ENCODE measurements around the gene SPATA31C2. TPM values are rescaled to one million over a fixed set of nuclear protein-coding genes. Genes with fewer than 3 reads are reported as not detected.

Gene SPATA31C2
- total and polyA plus RNA-seq, 2 donors (not counting 3 experiments of a cell fraction or from before 2014, with no cell fraction given), result not detected

DNA sequence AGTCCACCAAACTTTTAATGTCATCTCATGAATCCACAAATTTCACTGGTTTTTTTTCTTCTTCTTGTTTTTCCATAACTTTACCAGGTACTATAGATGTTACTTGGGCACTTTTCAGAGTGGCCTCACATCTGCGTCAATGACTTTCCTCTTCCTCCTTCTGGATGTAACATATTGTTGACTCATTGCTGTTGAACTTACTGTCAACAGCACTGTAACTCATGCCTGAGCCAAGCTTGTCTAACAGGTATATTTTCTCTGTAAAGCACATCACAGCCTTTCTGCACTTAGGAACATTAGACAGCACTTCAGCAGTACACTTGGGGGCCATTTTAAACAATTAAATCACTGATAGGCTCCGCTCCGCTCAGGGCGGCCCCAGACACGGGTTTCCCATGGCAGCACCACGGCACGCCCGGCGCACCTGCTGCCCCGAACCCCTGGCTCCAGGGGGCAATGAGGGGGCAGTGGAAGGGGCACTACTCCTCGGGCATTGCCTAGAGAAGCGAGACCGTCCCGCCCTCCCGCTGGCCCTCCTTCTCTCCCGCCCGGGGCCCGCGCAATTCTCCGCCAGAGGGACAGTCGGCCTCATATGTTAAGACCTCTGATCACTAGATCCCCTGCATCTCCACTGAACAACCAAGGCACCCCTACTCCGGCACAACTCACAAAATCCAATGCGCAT lies 41.9 kb upstream of the SPATA31C2 start:
- ChIA-PET POLR2A (no interaction called here), CTCF (no interaction called here)
- no peaks in the 10 kb centered on the region for H3K9me1 ChIP-seq (replicated peaks; ENCODE audit: control insufficient read depth, extremely low read depth, insufficient read depth, low read length)
- H3K36me3 ChIP-seq (ENCODE audit: control insufficient read depth in 2 of 2, extremely low read depth in 1 of 2, insufficient read depth in 2 of 2, low read length in 2 of 2), result no peaks in the 10 kb centered on the region
- no peak overlapping the region for H3K4me3 ChIP-seq (replicated peaks in 1 of 3; ENCODE audit: insufficient read depth in 1 of 3, low read depth in 1 of 3, low read length in 3 of 3)
- no peaks in the 10 kb centered on the region for H3K9me3 ChIP-seq (replicated peaks; ENCODE audit: control insufficient read depth, insufficient read depth, low read length)
- intact Hi-C loops (cut with micrococcal nuclease) (no loop called here), dilution Hi-C loops (cut with MboI; ENCODE audit: extremely low pct_ligation_motif_present, low sequenced_read_pairs) (no loop called here)
- H3K27me3 ChIP-seq (ENCODE audit: control insufficient read depth in 2 of 2, insufficient read depth in 2 of 2, low read length in 2 of 2), result no peaks in the 10 kb centered on the region
- no TSS peak for BruUV-seq (replicated peaks)
- FAIRE-seq, result no peak
- no peaks in the 10 kb centered on the region for H3K79me2 ChIP-seq (ENCODE audit: control insufficient read depth, insufficient read depth, low read length)
- H3K27ac ChIP-seq (ENCODE audit: insufficient read depth, low read depth, low read length), result no peak overlapping the region
- H4K20me1 ChIP-seq (replicated peaks; ENCODE audit: control insufficient read depth, extremely low read depth, insufficient read depth, low read length), result no peaks in the 10 kb centered on the region
- no peak overlapping the region for H3K4me2 ChIP-seq (ENCODE audit: insufficient read depth, low read length)
- H3K4me1 ChIP-seq (ENCODE audit: control insufficient read depth, extremely low read depth, insufficient read depth, low read length), result no peaks in the 10 kb centered on the region
- DNase-seq (ENCODE audit: low read depth, low spot score), result no peak
- TF ChIP-seq JUN (IDR thresholded peaks at IDR 0.05; ENCODE audit: borderline replicate concordance, insufficient read depth, insufficient read length, low read depth) (no peak), POLR2A (IDR thresholded peaks at IDR 0.05; ENCODE audit: low read depth, low read length) (no peak), EZH2 (IDR thresholded peaks at IDR 0.05; ENCODE audit: borderline replicate concordance, low read depth, low read length, severe bottlenecking) (no peak), GATA2 (IDR thresholded peaks at IDR 0.05; ENCODE audit: insufficient read depth, insufficient read length, low read depth, low read length) (no peak), MYC (IDR thresholded peaks at IDR 0.05; ENCODE audit: low read depth, low read length) (no peak)
- TF ChIP-seq, protein P1, sequence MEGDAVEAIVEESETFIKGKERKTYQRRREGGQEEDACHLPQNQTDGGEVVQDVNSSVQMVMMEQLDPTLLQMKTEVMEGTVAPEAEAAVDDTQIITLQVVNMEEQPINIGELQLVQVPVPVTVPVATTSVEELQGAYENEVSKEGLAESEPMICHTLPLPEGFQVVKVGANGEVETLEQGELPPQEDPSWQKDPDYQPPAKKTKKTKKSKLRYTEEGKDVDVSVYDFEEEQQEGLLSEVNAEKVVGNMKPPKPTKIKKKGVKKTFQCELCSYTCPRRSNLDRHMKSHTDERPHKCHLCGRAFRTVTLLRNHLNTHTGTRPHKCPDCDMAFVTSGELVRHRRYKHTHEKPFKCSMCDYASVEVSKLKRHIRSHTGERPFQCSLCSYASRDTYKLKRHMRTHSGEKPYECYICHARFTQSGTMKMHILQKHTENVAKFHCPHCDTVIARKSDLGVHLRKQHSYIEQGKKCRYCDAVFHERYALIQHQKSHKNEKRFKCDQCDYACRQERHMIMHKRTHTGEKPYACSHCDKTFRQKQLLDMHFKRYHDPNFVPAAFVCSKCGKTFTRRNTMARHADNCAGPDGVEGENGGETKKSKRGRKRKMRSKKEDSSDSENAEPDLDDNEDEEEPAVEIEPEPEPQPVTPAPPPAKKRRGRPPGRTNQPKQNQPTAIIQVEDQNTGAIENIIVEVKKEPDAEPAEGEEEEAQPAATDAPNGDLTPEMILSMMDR (IDR thresholded peaks at IDR 0.05; ENCODE audit: extremely low read depth in 1 of 2, insufficient read depth in 1 of 2, low read depth in 1 of 2, low read length in 2 of 2), result no peak
- TF ChIP-seq, protein P2, sequence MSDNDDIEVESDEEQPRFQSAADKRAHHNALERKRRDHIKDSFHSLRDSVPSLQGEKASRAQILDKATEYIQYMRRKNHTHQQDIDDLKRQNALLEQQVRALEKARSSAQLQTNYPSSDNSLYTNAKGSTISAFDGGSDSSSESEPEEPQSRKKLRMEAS (IDR thresholded peaks at IDR 0.05; ENCODE audit: insufficient read depth, insufficient read length), result no peak
- H3K9ac ChIP-seq (replicated peaks; ENCODE audit: extremely low read depth, insufficient read depth, low read length), result no peak overlapping the region
- no peak overlapping the region for H2AFZ ChIP-seq (ENCODE audit: low read depth, low read length)

Data from endothelial cell of umbilical vein (primary cell).